ENCODE data around the gene ARHGEF5.
"Not testable (repeated sequence)": the region's sequence is repeated elsewhere in the genome, so short reads cannot be mapped to it uniquely, and the experiment has no call there.

The ARHGEF5 gene

GRCh38 chr7:144384071-144384470, 28.9 kb downstream of the ARHGEF5 start:
- DNase-seq (ENCODE audit: low spot score) = no peak

DNA sequence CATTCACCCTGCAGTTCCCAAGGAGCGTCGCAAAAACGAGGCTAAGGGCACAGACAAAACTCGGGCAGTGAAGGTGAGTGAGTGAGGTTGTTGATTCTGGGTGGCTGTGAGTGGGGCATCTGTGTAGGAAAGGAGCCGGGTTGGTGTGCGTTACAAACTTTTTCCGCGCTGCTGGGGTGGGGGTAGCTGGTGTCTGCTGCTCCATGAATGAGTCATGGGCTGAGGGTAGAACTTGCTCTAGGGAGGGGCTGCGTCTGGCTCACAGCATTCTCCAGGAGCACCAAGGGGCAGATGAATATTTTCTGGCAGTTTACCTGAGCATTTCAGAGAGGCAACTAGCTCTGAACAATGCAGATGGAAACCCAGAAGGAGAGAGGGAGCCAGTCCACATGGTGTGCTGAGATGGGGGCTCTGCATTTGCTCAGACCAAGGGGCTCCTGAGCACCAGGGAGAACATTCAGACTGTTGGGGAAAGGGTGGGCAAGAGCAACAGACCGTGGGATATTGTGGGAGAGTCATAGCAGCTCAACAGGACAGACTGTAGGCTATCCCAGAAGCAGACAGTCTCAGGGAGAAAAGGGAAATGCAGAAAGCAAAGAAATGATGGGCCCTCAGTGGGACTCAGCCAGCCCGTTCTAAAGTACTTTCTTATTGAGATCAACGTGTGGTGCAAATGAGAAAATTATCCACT, 29.5 kb downstream of the ARHGEF5 start:
- no peak for DNase-seq (ENCODE audit: low spot score)

- no peak for DNase-seq (ENCODE audit: low spot score)
Observed at GRCh38 chr7:144386741-144387140, 31.5 kb downstream of the ARHGEF5 start.

GRCh38 chr7:144388950-144389349, 33.7 kb downstream of the ARHGEF5 start:
- no peak for DNase-seq (ENCODE audit: low spot score)

DNA sequence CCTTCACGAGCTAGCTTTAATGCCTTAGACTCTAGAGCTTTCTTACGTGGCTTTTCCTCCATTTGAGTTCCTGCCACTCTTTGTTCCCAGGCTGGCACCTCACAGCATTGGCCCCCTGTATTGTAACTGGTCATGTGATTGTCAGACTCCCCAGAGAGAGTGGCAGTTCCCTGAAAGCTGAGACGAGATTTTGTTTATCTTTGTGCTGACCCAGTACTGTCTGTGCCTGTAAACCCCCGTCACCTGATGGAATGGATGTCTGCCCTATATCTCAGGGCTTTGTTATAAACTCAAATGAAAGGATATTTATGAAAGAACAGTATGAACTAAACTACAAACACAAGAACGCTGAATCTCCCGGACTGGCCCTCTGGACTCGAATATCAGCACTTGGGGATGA, 35.3 kb downstream of the ARHGEF5 start:
- DNase-seq (ENCODE audit: low spot score) = no peak

GRCh38 chr7:144391014-144391413, 35.8 kb downstream of the ARHGEF5 start:
- DNase-seq (ENCODE audit: low spot score) = no peak

DNA sequence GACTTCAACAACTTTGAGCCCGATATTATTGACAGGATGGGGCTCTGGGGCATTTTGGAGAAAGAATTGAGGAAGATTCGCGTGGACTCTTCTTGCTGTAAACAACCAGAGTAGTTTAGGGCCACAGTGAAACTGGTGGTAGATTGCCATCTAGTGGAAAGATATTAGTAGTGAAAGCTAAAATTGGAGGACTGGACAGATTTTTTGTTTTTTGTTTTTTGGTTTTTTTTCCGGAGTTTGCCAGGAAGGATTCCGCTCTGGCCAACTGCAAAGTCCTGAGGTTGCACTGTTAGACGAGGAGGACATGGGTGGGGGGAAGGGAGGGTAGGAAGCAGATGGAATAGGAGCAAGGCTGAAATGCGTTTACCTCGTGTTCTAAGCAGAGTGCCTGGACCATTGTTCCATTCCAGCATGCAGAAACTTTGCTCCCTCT, 36.6 kb downstream of the ARHGEF5 start:
- DNase-seq (ENCODE audit: low spot score) = no peak

DNA sequence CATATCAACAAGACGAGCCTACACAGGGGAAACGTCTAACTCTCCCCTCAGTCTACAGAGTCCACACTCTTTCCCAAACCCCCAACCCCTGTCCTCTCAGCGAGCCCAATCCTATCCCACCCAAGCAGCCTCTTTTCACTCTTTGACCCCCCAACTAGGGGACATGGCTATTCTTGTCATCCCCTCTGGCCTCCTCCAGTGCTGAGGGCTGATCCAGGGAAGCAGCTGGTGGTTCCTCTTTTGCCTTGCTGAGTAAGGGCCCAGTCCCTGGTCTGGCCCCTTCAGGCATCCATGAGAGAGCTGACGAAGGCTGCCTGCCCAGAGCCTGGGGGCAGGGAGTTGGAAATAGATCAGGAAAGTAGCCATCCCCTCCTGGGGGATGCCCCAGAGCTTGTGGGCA, 41.9 kb downstream of the ARHGEF5 start:
- no peak for DNase-seq (ENCODE audit: low spot score)

GRCh38 chr7:144398291-144398690, 43.1 kb downstream of the ARHGEF5 start:
- no peak for DNase-seq (ENCODE audit: low spot score)

DNA sequence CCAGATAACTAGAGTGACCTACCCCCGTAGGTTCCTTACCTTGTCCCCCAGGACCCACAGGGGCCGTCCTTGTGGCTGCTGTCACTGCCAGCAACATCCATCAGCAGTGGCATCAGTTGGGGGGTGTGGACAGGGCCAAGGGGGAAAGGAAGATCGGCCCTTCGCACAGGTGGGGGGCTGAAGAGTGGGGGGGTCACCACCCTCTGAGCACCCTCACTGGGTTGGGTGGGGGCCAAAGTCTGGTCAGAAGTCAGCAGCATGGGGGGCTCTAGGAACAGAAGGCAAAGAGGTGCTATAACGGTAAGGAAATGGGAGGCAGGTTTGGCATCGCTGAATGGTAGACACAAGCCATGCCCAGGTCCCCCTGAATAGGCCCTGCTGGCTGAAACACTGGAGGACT, 43.7 kb downstream of the ARHGEF5 start:
- no peak for DNase-seq (ENCODE audit: low spot score)

DNA sequence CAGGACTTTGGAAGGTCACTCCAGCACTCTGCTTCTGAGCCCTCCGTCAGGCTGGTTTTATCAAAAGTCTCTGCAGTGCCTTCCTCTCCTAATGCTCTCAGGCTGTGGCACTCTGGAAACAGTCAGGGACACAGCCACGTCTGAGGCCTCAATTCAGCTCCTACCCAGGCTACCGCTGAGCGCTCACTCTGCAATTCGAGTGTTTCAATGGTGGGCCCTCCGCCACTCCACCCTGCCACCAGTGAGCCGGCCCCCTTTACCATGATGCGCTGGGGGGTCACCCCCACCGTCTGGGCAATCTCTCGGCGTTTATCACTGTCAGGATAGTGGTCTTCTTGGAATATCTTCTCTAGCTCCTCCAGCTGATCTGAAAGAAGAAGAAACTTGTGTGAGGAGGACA, 44.7 kb downstream of the ARHGEF5 start:
- DNase-seq (ENCODE audit: low spot score) = no peak

DNA sequence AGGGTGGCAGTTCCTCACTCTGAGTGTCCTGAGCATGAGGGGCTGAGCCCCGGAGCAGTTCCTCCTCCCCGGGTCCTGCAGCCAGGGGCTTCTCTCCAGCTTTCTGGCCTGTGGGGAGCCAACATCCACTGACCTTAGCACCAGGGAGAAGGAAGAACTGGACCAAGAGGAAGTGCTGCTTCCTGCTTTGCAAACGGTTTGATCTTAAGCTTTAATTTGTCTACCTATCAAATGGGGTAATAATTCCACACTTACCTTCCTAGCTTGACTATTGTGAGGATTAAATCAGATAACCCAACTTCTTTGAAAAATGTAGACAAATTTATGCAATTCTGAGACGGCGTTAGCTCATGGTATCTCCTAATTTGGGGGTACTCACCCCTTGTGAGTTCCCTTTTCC, 46.3 kb downstream of the ARHGEF5 start:
- DNase-seq (ENCODE audit: low spot score) = no peak

GRCh38 chr7:144403102-144403501, 47.9 kb downstream of the ARHGEF5 start:
- DNase-seq (ENCODE audit: low spot score) = no peak

GRCh38 chr7:144403649-144404061, 48.5 kb downstream of the ARHGEF5 start, which contains the start of gene NOBOX:
NOBOX (minus strand) TSS chr7:144403693.
- no peak for DNase-seq (ENCODE audit: low spot score)

GRCh38 chr7:144404946-144405345, 49.7 kb downstream of the ARHGEF5 start:
- no peak for DNase-seq (ENCODE audit: low spot score)

- no peak for DNase-seq (ENCODE audit: low spot score)
Observed at GRCh38 chr7:144407266-144407931, 52.2 kb downstream of the ARHGEF5 start.

GRCh38 chr7:144408121-144408520, 52.9 kb downstream of the ARHGEF5 start:
- no peak for DNase-seq (ENCODE audit: low spot score)

- no peak for DNase-seq (ENCODE audit: low spot score)
Observed at GRCh38 chr7:144410441-144410840, 55.2 kb downstream of the ARHGEF5 start.

DNA sequence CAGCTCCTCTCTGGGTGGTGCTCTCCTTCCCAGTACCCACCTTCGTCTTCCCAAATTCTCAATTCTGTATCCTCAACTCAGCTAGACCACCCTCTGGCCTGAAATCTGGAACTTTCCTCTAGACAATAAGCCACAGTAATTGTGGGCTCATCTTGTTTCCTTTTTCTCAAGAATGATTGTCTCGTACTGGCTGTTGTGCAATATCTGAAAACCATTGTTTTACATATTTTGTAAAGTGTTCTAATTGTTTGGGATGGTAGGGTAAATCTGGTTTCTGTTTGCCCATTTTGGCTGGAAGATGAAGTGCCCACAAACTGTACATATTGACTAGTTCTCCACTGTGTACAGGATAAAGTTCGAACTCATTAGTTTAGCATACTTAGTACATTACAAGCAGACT, 59.6 kb downstream of the ARHGEF5 start:
- no peak for DNase-seq (ENCODE audit: low spot score)

GRCh38 chr7:144415858-144416257, 60.7 kb downstream of the ARHGEF5 start:
- no peak for DNase-seq (ENCODE audit: low spot score)

DNA sequence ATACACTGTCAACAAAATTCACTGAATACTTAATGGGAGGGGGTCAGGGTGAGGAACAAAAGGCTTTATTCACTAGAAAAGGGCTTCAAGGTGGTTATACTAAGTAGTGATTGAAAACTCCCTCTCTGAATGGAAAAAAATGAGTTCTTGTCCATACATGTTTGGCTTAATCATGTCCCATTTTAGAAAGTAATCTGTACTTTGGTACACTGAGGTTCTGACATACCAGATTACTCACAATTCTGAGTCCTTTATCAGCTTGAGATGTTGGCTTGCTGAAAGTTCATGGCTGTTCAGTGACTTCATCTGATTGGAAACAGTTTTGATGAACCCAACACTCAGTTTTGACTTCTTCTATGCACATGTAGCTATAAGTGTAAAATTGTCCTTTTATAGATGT, 61.1 kb downstream of the ARHGEF5 start:
- no peak for DNase-seq (ENCODE audit: low spot score)

DNA sequence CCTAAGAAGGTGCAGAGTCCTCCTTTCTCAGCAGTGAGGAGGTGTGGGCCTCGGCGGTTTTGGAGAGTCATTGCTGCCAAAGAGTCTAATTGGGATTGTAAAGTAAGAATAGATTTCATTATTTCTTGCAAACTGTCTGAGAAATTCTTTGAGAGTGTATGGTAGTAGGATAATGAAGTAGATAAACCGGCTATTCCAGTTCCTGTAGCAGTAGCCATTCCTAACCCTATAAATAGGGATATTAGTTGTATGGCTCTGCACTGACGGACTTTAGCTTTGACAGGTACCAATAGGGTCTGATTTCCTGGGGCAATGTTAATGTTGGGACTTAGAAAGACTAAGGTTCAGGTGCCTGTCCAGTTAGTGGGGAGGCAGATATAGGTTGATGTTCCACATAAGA, 63.7 kb downstream of the ARHGEF5 start:
- not testable (repeated sequence) for DNase-seq (ENCODE audit: low spot score)

- DNase-seq (ENCODE audit: low spot score) = not testable (repeated sequence)
Observed at GRCh38 chr7:144427539-144427938, 72.3 kb downstream of the ARHGEF5 start.

DNA sequence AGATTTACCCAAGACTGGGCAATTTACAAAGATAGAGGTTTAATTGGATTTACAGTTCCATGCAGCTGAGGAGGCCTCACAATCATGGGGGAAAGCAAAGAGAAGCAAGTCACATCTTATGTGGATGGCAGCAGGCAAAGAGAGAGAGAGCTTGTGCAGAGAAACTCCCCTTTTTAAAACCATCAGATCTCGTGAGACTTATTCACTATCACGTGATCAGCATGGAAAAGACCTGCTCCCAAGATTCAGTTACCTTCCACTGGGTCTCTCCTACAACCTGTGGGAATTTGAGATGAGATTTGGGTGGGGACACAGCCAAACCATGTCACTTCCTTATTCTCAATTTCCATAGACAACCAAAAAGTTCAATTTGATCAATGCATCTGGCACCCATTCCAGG, 73.2 kb downstream of the ARHGEF5 start:
- no peak for DNase-seq (ENCODE audit: low spot score)

Data from ecto neural progenitor cell (in vitro differentiated cells).